HL-60/S4 treated with phorbol 12-myristate 13-acetate at 8.2 ng/mL for 4 days and 3 days (cell line): ENCODE measurements around the gene HNRNPH1.
"Not testable (repeated sequence)": the region's sequence is repeated elsewhere in the genome, so short reads cannot be mapped to it uniquely, and the experiment has no call there.

Experiments
- in situ Hi-C: fragments of 300-500 bp; cut with MboI; formaldehyde crosslinking; loops from 2 replicates; pipeline ENCODE4 v1.15.0; 2022; ENCODE audit warnings: low sequenced_read_pairs

HNRNPH1 gene, protein sequence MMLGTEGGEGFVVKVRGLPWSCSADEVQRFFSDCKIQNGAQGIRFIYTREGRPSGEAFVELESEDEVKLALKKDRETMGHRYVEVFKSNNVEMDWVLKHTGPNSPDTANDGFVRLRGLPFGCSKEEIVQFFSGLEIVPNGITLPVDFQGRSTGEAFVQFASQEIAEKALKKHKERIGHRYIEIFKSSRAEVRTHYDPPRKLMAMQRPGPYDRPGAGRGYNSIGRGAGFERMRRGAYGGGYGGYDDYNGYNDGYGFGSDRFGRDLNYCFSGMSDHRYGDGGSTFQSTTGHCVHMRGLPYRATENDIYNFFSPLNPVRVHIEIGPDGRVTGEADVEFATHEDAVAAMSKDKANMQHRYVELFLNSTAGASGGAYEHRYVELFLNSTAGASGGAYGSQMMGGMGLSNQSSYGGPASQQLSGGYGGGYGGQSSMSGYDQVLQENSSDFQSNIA

GRCh38 chr5:179623003-179623905 lies at the start of gene HNRNPH1:
TSS of gene HNRNPH1 (minus strand) at chr5:179623671. CDS start at chr5:179623133, 538 bp downstream.
- in situ Hi-C loops: no loop called here

GRCh38 chr5:179668391-179668790 lies 44.9 kb upstream of the HNRNPH1 start:
- in situ Hi-C loops: no loop called here

- in situ Hi-C loops: not testable (repeated sequence)
Observed at GRCh38 chr5:179661647-179662046, 38.2 kb upstream of the HNRNPH1 start.

GRCh38 chr5:179658179-179658856 lies 34.8 kb upstream of the HNRNPH1 start:
- in situ Hi-C loops: not testable (repeated sequence)

- in situ Hi-C loops: not testable (repeated sequence)
Observed at GRCh38 chr5:179657302-179658178, 34.1 kb upstream of the HNRNPH1 start.

DNA sequence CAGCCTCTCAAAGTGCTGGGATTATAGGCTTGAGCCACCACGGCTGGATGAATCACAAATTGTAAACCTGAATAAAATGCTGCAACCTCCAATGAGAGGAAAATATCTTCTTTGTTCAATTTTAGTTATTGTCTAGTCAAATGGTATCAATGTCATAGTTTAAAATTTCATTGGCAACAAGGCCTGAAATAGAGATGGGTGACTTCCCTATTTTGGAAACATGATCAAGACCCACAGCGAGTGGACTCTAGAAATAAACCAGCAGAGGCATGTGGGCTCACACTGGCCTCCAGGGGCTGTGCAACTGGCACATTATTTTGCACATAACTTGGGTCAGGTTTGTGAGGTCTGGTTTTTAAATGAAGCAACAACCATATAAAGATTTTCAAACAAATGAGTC lies 29.7 kb upstream of the HNRNPH1 start:
- in situ Hi-C loops: not testable (repeated sequence)

GRCh38 chr5:179650245-179650644 lies 26.8 kb upstream of the HNRNPH1 start:
- in situ Hi-C loops: not testable (repeated sequence)

DNA sequence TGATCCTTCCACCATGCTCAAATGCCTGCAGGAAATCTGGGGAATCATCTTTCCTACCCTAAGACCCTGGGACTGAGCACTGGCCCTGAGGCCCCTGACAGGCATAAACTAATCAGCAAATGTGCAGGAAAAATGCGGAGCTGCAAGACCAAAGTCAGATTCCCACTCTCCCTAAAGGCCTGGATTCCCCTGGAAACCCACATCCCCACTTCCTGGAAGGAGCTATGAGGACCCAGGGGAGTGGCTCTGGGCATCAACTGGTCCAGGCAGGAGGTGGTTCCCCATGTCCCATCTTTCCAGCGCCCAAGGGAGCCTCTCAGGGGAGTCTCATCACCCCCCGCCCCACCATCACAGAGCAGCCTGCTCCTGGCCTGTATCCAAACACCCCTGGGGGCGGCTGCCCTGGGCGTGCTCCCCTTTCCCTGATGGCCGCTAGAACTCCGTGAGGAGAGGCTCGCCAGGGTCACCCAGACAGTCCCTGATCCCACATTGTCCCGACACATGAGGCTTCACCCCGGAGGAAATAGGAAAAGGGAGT lies 25.8 kb upstream of the HNRNPH1 start:
- in situ Hi-C loops: not testable (repeated sequence)

DNA sequence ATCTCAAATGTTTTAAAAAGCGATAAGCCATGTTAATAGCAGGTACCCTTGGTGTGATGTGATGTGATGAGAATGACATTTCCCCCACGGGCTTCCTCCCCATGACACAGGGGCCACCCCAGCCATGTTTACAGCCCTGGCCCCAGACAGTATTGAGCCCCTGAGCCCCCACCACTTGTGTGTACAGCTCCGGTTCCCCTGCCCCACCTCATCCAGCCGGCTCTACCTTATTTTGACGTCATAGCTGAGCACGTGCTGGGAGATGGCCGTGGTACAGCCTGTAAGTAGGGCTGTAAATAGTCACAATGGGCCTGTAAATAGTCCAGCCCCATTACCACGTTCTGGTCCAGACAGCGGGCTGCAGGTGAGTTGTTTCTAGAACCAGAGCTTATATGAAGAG lies 24.9 kb upstream of the HNRNPH1 start:
- in situ Hi-C loops: no loop called here

DNA sequence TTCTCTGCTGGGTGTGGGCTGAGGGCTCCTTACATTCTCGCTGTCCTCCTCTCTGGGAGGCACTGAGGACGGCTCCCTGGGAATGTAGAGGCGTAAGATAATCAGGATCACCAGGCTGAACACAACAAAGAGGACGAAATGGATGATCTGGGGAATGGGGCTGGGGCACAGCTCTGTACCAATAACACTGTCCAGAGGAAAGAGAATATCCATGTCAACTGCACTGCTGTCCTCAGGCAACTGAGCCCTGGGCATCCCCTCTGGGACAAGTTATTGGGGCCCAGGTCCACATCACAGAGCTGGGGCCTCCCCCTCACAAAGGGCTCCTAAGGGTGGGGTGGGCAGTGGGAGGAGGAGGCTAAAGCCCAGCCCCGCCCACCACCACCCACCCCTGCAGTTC lies 21.3 kb upstream of the HNRNPH1 start:
- in situ Hi-C loops: not testable (repeated sequence)

GRCh38 chr5:179643141-179643920 lies 19.9 kb upstream of the HNRNPH1 start:
- in situ Hi-C loops: not testable (repeated sequence)

- in situ Hi-C loops: not testable (repeated sequence)
Observed at GRCh38 chr5:179642626-179643025, 19.2 kb upstream of the HNRNPH1 start.

- in situ Hi-C loops: not testable (repeated sequence)
Observed at GRCh38 chr5:179641745-179642144, 18.3 kb upstream of the HNRNPH1 start.

GRCh38 chr5:179639296-179639695 lies 15.8 kb upstream of the HNRNPH1 start:
- in situ Hi-C loops: not testable (repeated sequence)

DNA sequence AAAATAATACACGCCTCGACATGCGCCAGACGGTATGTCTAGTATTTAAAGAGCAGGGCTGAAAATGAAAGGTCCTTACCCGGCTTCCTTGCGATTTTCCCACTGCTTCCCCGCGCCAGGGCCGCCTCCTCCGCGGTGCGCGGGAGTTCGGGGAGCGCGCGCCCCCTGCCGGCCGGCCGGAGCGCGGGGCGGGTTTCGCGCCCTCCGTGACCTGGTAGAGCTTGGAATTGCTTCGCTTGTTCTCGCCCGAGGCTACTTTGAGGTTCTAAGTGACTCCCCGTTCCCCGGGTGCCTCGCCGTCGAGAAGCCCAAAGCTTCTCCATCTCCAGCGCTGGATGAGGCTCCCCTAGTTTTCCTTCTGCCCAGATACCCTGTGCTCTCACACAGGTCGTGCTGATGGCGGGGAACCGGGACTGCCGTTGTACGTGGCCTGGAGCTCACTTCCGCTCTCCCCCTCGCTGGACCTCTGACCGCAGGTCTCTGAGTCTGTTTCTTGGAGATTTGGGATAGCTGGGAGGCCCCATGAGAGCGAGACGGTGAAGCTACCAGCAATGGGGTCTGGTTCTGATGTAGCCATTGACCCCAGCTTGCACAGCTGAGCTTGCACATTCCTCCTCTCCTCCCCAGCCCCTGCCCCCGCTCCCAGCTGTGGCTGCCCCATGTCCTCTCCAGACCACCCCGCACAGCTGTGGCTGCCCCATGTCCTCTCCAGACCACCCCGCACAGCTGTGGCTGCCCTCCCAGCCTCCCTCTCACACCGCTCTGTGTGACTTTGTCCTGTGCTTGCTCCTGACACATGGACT lies 11.1 kb upstream of the HNRNPH1 start:
- in situ Hi-C loops: not testable (repeated sequence)

GRCh38 chr5:179633501-179634369 lies 10.3 kb upstream of the HNRNPH1 start:
- in situ Hi-C loops: not testable (repeated sequence)

DNA sequence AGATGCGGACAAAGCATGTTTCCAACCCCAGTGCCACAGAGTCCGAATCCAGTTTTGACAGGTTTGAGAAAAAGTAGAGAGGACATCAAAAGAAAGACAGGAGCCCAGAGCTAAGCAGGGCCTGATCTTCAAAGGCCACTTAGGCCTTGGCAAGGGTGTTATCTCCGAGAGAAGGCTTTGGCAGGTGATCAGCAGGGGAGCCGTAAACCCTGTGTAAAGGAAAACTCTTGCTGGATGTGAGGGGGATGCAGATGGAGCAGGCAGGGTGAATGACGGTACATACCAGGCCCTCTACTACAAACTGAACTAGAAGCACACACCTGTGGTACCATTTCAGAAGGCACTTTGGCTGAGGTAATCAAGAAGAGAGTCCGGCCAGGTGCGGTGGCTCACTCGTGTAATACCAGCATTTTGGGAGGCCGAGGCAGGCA lies 1.4 kb upstream of the HNRNPH1 start:
- in situ Hi-C loops: no loop called here
